HUDEP-2 (cell line): ENCODE results near the gene KLHDC7B.

Experiments
- DNase-seq, 76 experiments: peaks; one replicate each; lab custom pipeline; 2025; ENCODE audit not compliant: unreplicated experiment in 76 of 76; lab: John Stamatoyannopoulos, UW

KLHDC7B gene

DNA sequence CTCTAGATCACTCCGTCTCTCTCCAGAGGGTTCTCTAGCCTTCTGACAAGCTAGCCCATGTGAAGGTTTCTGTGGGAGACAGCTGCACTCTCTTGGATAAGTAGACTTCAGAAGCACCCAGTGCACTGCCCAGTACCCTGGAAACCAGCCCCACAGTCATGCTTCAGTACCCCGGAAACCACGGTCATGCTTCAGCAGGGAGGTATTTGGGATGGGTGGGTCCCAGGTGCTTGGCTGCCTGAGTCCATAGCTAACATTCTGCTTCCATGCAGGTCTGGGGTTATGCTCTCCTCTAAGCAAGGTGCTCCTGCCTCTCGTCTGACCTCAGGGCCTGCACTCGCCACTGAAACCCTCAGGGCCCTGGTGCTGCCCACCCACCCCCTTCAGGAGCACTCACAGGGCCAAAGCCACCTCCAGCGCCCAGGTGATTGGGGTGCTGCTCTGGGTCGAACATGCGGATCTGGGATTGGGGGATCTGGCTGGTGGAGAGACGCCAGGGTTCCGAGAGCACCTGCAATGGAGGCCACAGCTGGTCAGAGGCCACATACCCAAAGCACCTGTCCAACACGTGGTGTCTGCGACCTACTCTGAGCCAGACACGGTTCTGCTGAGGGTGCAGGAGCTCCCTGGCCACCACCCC, 24.3 kb downstream of the KLHDC7B start:
- DNase-seq = no peak

DNA sequence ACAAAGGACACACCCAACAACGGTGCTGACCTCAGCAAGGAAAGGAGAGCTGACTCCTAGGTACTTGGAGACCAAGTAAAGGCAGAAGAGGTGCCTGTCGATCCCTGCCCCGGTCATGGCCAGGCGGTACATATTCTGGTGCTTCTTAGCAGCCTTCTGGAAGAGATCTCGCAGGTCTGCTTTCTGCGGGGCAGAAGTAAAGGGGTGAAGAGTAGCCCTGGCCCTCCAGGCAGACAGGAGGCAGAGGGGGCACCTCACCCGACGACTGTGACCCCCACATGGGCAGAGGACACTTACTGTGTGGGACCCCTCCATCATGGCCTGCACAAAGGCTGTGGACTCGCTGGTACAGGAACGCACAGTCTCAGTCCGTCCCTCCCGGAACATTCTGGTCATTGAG, 25.2 kb downstream of the KLHDC7B start:
- no peak for DNase-seq

DNA sequence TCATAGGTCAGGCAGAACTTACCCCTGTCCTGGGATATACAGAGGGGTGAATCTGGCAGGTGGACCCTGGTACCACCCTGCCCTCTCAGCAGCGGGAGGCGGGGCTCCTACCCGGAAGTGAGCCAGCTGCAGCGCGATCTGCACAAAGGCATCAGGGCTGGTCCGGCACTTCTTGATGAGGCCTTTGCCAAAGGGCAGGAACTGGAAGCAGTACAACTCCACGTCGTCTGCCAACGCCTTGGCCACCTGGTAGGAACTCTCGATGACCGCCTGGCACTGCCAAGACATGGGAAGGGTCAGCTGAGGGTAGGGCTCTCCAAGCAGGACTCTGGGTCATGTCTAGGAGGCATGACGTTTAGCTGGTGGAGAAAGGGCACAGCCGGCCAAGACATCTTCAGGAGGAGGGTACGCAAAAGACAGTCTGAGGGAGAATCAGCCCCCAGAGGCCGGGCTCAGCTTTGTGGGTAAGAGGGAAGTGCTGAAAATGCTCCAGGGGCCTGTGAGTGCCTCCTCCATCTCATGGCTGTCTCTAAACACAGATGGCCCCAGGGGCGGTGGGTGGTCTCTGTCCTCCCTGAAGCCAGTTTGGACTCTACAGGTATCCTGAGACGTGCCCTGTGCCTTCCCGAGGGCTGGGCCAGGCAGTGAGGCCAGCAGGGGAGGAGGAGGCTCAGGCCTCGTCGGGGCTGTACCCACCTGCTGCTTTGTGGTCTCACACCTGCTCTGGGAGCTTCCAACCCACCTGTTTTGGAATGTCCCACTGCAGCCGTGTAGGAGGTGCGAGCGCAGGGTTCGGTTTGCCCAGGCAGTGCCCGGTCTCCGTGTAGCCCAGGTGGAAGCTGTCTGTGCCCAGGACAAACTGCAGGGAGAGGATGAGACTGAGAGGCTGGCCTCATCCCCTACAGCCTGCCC, 25.8 kb downstream of the KLHDC7B start:
- DNase-seq = no peak

DNA sequence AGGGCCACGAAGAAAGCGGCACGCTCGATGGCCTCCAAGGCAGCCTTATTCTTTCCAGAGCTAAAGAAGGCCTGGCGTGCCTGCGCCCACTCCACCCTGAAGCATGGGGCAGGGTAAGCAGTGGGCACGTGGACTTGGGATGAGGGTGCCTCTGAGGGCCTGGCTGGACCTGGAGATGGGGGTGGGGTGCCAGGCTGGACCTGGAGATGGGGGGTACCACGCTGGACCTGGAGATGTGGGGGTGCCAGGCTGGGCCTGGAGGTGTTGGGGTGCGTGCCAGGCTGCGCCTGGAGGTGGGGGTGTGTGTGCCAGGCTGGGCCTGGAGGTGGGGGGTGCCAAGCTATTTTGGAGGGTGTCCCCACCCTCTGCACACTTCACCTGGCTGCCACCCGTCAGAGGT, 27.3 kb downstream of the KLHDC7B start:
- DNase-seq = no peak

DNA sequence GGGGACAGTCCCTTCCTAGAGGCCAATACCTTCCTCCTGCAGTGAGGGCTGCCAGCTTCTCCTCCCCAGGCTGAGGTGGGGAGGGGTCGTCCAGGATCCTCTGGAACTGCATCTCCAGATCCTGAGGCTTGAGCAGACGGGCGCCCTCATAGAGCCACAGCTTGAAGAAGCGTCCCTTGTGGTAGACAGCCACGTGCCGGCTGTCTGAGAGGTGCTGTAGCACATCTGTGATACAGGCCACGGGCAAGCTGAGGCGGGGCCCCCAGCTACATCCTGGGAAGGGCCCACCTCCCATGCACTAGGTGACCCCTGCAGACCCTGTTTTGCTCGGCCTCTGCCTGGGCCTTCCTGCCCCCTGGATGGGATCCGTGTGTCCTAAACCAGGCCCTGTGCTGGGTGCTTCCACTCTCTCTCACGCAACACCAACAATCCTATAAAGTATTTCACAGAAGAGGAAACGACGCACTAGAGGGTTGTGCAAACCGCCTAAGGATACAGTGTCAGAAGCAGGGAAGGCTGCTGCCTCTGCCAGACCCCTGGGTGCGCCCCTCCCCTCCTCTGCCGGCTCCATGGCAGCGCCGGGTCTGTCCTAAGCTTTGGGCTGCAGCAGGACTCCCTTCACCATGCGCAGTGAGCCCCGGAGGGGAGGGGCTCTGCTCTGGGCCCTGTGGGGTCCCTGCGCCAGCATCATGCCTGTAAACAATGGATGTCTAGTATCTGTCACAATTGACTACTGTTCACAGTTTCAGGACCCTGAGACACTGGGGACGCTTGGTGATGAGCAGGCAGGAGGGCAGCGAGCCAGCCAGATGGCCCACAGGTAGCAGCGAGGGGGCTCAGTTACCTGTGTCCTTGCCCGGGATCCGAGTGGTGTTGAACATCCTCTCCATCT, 28.0 kb downstream of the KLHDC7B start:
- DNase-seq = no peak

DNA sequence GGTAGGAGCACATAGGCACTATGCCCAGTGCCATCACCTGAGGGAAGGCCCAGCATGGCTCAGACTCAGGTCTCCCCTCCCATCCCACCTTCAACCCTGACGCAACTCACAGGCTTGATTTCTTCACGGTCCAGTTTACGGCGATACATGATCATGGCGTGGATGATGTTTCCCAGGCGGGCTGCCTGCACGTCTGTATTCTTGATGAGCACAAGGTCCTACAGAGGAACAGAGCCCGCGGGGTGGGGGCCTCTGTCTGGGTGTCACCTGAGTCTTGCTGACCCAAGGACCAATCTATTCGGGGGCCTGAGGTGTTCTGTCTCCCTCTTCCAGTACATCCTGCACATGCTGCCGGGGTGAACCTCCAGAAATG, 28.7 kb downstream of the KLHDC7B start:
- DNase-seq = no peak

DNA sequence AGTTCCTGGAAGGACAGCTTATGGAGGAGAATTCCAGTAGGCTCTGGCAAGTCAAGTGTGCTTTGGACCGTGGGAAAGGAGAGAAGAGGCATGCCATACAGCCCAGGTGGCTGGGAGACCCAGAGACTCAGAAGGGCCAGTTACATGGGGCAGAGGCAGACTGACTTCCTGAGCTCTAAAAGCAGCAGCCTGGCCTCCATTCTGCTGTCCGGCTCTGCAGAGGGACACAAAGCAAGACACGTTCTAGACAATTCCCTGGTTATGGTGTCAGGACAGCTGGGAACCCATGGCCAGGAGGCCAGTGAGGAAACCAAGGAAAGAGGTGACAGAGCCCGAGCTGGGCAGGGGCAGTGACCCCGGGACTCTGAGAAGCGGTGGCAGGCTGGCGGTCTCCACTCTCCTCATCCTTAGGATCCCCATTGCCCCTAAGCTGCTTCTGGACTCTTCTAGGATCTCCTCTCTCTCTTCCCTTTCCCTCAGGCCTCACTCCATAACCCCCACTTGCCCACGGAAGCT, 29.8 kb downstream of the KLHDC7B start:
- no peak for DNase-seq

DNA sequence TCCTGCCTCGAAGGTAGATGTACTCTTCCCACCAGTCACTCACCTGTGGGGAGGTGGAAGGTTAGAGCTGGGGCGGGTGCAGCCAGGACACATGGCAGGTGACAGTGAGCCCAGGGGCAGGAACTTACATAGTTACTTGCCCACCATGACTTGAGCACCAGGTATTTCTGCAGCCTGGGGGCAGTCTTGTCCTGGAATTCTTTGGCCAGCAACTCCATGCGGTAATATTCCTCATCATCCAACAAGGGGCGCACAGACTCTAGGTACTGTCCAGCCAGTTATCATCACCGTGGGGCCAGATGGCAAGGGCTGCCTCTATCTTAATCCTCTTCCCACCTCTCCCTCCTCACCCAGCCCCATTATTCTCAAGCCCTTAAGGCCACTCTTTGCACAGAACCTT, 30.4 kb downstream of the KLHDC7B start:
- DNase-seq = peak in 17 of 76 experiments; percentile 2 to 44 (median 10)

DNA sequence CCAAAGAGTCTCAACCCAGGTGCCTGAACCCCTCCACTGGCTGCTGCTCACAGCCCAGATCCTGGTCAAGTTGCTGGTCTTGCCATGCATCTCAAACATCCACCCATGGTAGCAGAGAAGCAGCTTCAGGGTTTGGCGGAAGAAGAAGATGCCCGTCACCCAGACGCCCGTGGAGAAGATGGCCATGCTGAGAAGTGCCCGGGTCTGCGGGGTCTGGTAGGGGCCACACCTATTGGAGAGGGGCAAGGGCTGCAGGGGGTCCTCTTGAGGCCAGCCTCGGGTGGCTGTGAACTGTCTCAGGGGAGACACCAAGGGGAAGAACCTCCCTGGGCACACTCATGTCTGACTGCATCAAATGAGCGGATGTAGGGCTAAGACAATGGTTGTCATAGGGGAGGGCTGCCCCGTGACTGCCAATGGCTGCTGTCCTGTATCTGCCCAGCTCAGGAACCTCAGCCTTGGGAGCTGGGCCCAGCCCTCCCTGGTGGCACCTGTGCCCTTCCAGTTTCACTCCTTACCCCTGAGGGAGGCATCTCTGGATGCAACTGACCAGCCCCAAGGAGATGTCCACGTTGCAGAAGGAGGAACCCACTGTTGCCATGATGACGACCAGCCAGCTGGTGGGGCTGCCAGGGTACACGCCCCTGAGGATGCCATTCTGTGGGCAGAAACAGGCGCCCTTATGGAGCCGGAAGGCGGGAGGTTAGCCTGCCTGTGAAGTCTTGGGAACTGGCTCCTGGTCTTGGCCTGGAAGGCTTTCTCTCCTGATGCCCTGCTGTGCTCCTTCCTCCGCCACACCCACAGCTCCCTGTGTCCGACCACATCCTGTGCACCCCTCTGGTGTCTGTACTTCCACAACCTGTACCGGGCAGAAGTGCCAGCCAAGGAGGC, 31.4 kb downstream of the KLHDC7B start:
- DNase-seq = no peak

DNA sequence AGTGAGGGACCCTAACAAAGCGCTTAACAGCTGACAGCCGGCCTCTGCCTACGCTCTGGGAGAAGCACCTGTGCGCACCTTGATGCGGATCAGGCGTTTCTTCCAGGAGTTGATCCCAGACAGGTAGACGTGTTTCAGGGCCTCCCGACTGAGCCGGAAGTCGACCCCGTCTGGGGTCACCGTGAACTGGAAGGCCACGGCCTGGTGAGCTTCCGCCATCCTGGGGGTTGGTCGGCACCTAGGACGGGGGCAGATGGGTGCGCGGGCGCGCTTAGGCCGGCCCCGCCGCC, 31.9 kb downstream of the KLHDC7B start:
- DNase-seq = no peak

DNA sequence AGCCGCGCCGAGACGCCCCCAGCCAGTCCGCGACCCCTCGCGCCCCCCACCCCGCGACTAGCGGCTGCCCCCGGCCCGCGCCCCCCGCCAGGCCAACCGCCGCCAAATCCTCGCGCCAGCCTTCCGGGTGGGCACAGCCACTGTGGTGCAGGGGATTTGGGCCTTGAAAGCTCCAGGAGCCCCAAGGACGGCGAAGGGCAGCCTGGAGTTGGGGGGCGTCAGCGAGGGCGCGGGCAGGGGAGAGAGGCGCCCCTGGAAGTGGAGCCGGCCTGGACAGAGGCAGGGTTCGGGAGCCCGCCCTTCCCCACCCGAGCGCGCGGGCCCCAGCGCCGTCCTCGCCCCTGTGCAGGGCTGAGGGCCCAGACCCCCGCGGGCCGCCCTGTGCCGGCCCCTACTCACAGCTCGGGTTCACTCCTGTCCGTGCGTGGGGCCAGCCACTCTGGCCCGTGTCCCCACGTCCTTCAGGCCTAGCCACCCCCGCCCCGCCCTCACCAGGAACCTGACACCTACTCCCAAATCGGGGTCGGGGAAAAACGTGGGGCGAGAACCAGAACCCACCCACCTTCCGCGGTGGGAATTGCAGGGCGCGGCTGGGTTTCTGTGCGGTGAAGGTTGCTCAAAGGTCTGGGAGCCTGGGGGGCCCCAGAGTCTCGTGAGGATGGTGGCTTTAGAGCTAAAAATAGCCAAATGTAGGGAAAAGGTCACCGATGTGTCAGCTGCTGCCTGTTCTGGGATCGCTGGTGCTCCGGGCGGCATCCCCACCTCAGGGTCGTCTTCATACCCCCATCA, 32.5 kb downstream of the KLHDC7B start, which contains the start of gene CPT1B:
Gene CPT1B, minus strand, starts transcription at position 441 of the 789 bp plus-strand sequence. CDS start 512 bp downstream, outside the sequence.
- DNase-seq = no peak

DNA sequence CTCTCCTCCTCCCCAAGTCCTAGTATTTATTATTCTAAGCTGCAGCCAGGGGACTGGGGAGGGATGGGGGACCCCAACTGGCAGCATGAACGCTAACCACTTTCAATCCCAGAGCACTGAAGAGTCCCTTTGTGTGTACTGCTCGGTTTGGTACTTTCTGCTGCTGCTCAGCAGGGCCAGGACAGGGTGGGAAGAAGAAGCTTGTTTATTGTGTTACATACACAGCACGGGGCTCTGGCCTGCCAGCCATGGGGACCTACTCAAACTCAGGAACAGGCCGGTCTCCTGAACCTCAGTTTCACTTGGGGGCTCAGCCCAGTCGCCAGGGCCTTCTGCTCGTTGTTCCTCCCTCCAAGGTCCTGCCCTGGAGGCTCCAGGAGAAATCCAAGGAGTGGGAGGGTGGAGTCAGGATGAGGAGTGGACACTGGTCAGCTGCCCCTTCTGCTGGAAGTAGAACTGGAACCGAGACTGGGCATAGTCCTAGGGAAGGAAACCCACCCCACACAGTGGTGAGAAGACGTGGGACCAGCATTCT, 33.1 kb downstream of the KLHDC7B start:
- no peak for DNase-seq

DNA sequence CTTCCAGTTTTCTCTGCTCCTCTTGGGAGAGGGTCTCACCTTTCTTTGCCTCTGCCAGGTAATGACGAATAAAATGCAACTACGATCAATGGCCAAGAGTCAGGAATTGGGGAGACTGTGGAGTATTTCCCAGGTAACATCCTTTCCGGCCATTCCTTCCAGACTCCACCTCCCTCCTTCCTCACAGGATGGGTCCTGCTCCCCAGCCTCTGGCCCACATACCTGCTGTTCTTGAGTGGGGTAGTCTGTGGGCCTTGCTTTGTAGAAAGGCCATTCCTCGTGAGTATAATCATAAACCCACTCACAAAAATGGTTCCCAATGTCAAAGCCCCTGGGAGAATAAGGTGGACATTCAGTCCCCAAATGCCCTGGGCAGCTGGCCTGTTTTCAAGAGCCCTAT, 34.1 kb downstream of the KLHDC7B start:
- DNase-seq = no peak

DNA sequence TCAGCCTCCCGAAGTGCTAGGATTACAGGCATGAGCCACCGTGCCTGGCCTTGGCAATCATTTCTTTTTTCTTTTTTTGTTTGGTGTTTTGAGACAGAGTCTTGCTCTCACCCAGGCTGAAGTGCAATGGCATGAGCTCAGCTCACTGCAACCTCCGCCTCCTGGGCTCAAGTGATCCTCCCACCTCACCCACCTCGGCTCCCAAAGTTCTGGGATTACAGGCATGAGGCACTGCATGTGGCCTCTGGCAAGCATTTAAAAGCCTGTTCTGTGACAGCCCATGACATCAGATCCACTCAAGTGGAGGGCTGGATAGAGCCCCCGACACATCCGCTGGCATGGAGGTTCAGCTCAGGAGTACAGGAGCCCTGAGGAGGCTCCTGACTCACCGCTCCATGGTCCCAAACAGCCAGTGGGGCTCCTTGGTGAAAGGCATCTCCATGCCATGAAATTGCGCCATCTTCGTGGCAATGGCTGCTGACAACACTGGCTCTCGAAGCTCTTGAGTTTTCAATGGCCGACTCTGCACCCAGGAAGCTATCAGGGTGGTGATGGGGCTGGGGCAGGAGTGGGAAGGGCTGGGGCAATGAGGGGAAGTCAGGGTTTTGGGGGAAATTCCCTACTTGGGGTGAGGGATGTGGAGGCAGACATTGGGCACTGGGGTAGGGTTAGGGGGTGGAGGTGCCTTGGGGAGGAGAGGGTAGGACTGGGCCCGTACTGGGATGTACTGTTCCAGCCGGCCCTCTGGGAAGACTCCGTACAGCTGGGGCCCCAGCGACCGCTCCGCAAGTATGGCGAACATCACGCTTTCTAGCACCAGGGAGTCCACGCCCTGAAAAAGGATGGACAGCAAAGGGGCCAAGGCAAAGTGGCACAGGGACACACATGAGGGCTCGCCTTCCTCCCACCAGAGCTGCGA, 35.6 kb downstream of the KLHDC7B start:
- DNase-seq = no peak

DNA sequence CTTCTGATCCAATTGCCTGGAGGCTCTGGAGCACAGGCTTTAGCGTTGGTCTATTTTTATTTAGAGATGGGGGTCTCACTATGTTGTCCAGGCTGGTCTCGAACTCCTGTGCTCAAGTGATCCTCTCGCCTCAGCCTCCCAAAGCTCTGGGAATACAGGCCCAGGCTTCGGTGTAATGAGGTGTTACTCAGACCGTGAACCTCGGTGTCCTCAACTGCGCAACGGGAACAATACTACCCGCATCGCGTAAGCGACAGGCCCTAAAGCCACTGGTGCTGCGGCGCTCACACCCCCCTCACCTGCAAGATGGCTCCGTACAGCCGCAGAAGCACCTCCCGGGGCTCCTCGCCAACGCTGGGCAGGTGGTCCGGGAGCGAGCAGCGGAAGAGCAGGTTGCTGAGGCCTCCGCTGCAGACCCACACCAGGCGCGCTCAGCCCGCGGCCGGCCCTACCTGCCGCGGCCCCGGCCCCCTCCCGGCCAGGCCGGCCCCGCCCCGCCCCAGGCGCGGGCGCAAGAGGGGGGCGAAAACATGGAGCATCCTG, 36.3 kb downstream of the KLHDC7B start:
- DNase-seq = peak in 2 of 76 experiments; percentile 15 to 45

DNA sequence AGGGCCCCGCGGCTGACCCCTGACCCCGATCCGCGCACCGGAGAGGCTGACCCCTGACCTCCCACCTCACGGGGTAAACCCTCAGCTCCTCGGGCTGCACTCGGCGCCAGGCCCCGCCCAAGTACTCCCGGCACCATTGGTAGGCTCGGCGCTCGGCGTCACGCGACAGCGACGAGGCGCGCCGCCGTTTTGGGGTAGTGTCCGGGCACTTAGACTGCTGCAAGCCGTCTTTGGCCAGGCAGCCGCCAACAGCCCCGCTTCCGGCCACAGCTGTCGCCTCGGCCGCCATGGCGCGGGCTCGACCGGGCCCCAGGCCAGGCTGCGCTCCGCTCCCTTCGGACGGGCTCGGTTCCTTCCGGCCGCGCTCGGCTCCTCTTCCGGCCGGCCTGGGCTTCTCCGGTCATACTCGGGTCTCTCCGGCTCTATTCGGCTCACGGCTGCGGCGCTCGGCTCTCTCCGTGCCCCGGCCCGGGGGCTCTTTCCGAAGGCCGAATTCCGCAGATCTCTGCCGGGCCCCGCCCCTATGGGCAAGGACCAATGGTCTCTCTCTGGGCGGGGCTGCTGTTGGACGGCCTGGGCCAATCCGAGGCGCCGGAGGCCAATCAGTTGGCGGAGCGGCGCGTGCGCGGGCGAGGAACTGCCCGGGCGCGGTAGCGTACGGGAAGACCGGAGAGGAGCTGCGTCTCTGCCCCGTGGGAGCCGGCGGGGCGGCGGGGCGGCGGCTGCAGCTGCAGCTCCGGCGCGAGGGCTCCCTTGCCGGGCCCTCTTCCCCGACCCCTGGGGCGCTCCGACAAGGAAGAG, 37.0 kb downstream of the KLHDC7B start, which contains the start of gene CHKB:
Gene CHKB, minus strand, starts transcription at position 357 of the 801 bp plus-strand sequence. Its CDS starts 68 bp downstream, at position 289.
- peak; percentile 36 to 99 (median 96) for DNase-seq
